KBM-7 (cell line): ENCODE data around the gene KIF26A.

Experiments used
- DNase-seq: peaks from one replicate; pipeline ENCODE4 v3.0.0-alpha.2; 2015
- in situ Hi-C: fragments of 300-500 bp; cut with MboI; formaldehyde crosslinking; loops from 2 replicates; pipeline ENCODE4 v1.14.3; 2020; ENCODE audit warnings: low sequenced_read_pairs, low pct_unique_long_range_greater_than_20kb, mixed read lengths

Gene KIF26A

GRCh38 chr14:104100171-104101085, 38.0 kb upstream of the KIF26A start:
- in situ Hi-C loops = no loop called here

DNA sequence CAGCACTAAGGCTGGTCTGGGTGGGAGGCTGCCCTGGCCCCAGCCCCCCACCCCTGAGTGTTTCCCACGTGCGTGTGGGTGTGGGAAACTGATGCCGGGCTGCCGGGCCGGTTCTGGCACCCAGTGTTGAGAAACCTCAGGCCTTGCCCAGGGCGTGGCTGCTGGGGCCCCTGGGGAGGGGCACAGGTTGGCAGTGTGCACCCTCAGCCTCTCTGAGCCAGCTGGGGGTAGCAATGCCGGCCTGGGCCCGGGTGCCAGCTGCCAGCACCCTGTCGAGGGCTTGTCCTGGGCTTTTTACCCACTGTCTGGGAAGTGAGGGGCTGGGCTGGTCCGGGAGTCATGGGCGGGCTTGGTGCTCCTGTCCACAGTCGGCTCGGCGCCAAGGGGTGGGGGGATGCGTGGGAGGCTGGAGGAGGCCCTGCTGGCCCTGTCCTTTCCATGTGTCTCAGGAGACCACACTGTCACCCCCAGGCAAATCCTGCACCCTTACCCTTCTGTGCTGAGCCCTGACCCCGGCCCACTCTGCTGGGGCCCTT, 37.2 kb upstream of the KIF26A start:
- in situ Hi-C loops = no loop called here
- no peak for DNase-seq

More at GRCh38 chr14:104100171-104101085, 38.0 kb upstream of the KIF26A start:
- no peak for DNase-seq

DNA sequence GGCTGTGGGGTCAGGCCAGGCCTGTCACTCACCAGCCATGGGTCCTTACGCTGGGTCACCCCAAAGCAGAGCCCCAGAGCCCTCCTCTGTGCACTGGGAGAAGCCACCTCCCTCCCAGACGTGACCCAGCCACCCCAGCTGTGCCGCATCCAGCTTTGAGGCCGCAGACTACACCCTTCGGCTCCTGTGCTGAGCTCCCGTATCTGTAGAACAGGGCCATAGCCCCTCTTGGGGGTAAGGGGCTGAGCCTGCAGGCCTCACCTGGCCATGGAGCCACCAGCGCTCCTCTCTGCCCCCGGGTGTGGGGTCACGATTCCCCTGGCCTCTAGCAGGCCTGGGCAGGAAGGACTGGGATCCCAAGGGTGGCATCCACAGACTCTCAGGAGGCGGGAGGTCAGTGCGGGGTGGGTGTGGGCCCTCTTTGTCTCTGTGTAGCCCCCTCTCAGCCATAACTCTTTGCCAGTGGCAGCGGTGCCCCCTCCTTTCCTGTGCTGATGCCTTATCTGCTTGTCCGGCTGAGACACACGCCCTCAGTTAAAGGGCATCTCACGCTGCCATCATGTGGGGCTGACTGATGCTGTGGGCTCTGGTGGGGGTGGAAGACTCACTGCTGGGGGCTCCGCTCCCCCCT, 36.6 kb upstream of the KIF26A start:
- in situ Hi-C loops = no loop called here
- no peak for DNase-seq

GRCh38 chr14:104102282-104102914, 36.0 kb upstream of the KIF26A start:
- no peak for DNase-seq
- in situ Hi-C loops = no loop called here

- no peak for DNase-seq
- in situ Hi-C loops = no loop called here
Observed at GRCh38 chr14:104103061-104103445, 35.3 kb upstream of the KIF26A start.

DNA sequence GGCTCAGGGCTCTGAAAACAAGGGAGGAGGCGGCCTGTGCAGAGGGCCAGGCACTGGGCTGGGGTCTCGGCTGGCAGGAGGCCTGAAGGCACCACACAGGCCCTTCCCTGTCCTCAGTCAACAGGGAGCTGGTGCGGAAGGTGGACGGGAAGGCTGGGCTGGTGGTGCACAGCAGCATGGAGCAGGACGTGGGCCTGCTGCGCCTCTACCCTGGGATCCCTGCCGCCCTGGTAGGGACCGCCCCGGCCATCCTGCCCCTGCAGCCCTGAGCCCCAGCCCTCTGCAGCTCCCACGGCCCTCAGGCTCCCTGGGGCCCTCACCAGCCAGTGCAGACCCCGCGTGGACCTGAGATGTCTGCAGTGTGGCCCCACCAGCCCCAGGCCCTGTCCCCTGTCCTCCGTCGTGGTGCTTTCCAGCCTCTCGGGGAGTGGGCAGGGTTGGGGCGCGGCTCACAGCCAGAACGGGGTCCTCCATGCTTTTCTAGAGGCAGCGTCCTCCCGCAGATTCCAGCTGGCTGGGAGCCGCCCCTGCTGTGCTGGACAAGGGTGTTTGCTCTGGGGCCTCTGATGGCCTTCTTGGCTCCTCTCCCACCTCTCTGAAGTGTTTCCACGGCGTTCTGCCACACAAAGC, 34.8 kb upstream of the KIF26A start:
- DNase-seq = no peak
- in situ Hi-C loops = no loop called here

DNA sequence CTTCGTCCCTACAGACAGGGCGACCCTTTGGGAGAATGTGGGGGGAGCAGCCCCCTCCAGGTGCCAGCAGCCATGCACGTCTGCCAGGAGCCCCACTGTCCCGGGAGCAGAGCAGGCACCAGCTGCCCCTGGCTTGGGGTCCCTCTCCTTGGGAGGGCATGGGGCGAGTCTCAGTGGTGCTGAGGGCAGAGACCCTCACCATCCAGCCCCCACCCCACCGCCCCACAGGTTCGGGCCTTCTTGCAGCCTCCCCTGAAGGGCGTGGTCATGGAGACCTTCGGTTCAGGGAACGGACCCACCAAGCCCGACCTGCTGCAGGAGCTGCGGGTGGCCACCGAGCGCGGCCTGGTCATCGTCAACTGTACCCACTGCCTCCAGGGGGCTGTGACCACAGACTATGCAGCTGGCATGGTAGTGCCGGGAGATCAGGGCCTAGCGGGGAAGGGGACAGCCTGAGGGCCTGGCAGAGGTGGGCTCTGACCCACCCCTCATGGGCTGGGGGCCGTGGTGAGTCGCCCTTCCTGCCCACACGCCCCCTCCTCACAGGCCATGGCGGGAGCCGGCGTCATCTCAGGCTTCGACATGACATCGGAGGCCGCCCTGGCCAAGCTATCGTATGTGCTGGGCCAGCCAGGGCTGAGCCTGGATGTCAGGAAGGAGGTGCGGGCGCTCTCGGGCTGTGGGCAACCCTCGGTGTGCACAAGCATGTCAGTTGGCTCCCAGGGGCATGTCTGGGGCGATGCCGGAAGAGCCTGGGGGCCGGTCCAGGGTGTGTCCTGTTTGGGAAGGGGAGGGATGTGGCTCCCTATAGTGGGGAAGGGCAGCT, 34.1 kb upstream of the KIF26A start:
- in situ Hi-C loops = no loop called here
- no peak for DNase-seq

DNA sequence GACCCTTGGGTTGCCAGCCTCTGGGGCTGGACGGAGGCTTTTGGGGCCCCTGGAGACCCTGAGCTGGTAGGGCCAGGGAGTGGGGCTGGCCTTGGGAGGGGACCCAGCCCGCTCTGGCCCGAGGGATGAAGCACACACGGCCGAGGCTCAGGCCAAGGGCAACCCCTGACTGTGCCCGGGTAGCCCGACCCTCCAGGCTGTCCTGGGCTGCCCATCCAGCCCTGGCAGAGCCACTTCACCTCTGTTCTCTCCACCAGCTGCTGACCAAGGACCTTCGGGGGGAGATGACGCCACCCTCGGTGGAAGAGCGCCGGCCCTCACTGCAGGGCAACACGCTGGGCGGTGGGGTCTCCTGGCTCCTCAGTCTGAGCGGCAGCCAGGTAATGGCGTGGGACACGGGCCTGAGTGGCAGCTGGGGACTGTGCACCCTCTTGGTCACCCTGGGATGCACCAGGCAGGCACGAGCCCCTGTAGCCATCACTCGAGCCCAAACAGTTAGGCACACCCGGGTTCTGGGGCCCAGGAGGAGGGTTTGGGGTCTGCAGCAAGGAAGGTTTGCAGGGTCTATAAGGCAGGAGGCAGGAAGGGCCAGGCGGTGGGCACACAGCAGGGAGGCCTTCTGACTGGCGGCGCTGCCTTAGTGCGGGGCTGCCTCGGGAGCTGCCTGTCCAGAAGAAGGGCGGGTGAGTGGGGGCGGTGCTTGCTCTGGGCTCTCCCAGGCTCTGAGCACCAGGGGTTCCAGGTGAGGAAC, 33.1 kb upstream of the KIF26A start:
- DNase-seq = no peak
- in situ Hi-C loops = no loop called here

- in situ Hi-C loops = no loop called here
- no peak for DNase-seq
Observed at GRCh38 chr14:104105822-104106470, 32.4 kb upstream of the KIF26A start.

DNA sequence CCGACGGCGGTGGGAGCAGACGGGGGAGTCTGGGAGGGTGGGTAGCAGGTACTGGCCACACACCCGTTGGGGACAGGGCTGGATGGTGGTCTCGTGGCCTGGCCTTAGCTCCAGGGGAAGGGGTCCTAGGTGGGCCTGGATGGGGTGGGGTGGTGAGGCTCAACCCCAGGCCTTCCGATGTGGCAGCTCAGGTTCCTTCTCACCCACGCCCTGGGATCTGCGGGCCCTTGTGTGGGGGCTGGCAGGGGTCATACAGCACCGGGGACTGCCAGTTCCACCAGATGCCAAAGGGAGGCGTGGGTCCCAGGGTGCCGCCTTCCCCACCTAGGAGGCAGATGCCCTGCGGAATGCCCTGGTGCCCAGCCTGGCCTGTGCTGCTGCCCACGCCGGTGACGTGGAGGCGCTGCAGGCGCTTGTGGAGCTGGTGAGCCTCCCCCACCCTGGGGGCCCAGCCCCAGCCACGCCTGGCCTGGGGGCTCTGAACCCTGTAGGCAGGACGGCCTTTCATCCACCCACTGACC, 31.9 kb upstream of the KIF26A start:
- in situ Hi-C loops = no loop called here
- no peak for DNase-seq

GRCh38 chr14:104107101-104107581, 31.2 kb upstream of the KIF26A start:
- in situ Hi-C loops = no loop called here
- no peak for DNase-seq

DNA sequence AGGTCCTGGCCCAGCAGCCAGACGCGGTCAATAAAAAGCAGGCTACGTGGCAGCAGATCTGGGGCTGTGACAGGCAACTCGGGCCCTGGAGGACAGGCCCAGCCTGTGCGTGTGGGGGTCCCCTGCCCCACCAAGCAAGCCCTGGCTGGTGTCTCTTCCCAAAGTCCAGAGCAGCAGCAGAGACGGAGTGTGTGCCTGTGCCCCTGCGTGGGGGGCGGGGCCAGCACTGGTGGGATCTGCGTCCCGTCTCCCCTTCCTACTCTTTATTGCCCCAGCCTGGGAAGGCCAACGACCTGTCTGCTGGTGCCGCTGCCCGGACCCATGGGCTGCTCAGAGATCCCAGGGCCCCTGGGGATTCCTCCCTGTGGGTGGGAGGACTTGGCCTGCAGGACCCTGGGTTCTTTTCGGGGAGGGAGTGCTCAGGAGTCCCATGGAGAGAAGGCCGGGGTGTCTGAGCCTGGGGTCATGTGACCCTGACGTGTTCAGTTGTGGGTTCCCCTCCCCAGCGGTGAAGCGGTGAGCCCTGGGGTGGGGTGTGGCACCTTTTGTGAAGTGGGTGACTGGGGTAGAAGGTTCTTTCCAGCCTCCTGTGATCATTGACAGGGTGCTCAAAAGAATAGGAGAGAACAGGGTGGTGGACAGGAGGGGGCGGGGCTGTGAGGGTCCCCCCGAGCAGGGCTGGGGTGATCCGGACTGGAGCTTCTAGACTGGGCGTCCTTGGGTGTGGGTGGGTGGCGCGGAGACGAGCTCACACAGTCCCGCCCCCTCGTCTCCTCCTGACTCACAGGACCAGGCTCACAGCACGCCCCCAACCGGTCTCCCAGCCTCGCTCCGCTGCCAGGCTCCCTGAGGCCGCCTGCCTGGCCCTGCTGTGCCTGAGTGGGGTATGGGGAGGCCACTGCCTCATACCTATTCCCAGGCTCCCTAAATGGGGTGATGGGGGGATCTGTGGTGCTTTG, 30.5 kb upstream of the KIF26A start:
- in situ Hi-C loops = no loop called here
- no peak for DNase-seq

DNA sequence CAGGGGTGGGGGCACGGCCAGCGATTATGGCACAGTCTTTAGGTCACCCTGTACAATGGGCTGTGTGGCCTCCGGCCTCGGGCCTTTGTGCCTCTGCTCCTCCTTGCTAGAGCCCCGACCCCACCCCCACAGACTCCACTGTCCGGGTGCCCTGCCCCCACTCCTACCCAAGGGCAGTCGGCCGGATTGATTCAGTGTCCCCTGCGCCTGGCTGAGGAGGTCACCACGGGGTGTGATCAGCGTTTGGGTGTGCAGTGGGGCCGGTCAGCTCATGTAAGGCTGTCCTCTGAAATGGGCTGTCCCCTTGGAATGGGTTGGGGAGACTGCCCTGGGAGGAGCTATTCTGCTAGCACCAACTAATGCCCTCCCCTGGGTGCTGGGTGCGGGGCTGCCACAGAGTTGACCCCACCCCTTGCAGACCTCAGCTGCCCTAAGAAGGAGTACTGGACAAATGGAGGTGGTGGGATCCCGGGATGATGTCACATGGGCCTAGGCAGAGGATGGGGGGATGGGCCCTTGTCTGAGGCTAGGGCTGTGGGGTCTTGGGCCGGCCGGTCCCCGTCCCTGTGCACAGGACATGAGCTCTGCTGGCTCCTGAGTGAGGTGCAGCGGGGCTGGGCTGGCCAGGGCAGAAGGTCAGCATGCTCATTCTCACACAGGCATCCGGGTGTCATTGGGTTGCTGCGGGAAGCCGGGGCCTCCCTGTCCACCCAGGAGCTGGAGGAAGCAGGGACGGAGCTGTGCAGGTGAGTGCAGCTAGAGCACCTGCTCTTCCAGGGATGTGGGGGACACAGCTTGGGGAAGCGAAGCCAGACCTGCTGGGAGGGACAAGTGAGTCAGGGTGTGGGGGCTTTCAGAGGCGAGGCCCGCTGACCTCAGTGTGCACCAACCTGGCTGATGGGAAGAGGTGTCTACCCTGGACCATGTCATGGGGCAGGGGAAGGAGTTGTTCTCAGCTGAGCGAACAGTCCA, 29.5 kb upstream of the KIF26A start:
- no peak for DNase-seq
- in situ Hi-C loops = no loop called here

DNA sequence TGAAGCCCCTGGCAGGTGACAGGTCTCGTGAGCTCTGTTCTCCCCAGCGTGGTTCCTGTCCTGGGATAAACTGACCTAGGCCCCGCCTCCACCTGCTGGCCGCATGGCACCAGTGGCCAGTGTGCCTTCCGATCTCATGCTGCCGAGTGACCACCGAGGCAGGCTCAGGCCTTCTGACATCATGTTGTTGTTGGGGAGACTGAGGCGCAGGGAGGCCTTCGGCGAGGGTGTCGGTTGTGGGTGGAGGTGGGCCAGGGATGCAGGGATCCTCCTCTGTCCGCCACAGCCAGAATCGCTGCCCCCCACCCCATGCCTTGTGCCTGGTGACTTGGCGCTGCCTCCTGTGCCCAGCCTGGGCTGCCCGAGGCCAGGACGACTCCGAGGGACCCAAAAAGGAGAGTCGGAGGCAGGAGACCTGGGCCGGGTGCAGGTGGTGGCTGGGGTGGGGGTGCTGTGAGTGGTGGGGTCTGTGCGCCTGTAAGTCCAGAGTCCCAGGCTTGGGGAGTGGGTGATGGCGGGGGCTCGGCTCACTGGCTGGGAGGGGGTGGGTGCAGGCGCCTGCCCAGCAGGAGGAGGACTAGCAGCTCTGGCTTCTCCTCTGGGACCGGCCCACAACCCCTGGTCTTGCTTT, 28.5 kb upstream of the KIF26A start:
- no peak for DNase-seq

More for the DNA sequence above, 28.5 kb upstream of the KIF26A start:
- in situ Hi-C loops = no loop called here
